ENCODE results near the gene ZC3H18. TPM values are rescaled to one million over a fixed set of nuclear protein-coding genes. Genes with fewer than 3 reads are reported as not detected.

ZC3H18 gene
- total RNA-seq, 4 donors from 2014 or later, result 15.7 to 20.8 (median 20.3) TPM

GRCh38 chr16:88533381-88533917 is 36.8 kb upstream of the ZC3H18 start:
- Histone ChIP-seq H3K4me1 (peaks cover 25% of the 10 kb centered on the region), H3K4me3 (peak overlapping the region; percentile 78), H3K9me3 (no peaks in the 10 kb centered on the region), H3K27ac (no peak overlapping the region), H3K36me3 (no peaks in the 10 kb centered on the region), H3K27me3 (peaks cover 11% of the 10 kb centered on the region)
- no CpG with 5 or more reads among the region's 79 CpGs for WGBS
- no peak for DNase-seq (ENCODE audit: low spot score in 2 of 2)
- TF ChIP-seq EP300 (IDR thresholded peaks at IDR 0.05) (no peak), POLR2A (IDR thresholded peaks at IDR 0.05) (no peak), POLR2AphosphoS5 (IDR thresholded peaks at IDR 0.05) (no peak)
- TF ChIP-seq, protein P1, sequence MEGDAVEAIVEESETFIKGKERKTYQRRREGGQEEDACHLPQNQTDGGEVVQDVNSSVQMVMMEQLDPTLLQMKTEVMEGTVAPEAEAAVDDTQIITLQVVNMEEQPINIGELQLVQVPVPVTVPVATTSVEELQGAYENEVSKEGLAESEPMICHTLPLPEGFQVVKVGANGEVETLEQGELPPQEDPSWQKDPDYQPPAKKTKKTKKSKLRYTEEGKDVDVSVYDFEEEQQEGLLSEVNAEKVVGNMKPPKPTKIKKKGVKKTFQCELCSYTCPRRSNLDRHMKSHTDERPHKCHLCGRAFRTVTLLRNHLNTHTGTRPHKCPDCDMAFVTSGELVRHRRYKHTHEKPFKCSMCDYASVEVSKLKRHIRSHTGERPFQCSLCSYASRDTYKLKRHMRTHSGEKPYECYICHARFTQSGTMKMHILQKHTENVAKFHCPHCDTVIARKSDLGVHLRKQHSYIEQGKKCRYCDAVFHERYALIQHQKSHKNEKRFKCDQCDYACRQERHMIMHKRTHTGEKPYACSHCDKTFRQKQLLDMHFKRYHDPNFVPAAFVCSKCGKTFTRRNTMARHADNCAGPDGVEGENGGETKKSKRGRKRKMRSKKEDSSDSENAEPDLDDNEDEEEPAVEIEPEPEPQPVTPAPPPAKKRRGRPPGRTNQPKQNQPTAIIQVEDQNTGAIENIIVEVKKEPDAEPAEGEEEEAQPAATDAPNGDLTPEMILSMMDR (IDR thresholded peaks at IDR 0.05), result no peak

DNA sequence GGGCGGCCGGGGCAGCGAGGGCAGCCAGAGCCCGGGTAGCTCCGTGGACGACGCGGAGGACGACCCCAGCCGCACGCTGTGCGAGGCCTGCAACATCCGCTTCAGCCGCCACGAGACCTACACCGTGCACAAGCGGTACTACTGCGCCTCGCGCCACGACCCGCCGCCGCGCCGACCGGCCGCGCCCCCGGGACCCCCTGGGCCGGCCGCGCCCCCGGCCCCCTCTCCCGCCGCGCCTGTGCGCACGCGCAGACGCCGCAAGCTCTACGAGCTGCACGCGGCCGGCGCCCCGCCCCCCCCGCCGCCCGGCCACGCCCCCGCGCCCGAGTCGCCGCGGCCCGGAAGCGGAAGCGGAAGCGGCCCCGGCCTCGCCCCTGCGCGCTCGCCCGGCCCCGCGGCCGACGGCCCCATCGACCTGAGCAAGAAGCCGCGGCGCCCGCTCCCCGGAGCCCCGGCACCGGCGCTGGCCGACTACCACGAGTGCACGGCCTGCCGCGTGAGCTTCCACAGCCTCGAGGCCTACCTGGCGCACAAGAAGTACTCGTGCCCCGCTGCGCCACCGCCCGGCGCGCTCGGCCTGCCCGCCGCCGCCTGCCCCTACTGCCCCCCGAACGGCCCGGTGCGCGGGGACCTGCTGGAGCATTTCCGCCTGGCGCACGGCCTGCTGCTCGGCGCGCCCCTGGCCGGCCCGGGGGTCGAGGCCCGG is 36.1 kb upstream of the ZC3H18 start:
- Histone ChIP-seq H3K27me3 (peaks cover 18% of the 10 kb centered on the region), H3K27ac (peak overlapping the region; percentile 81), H3K4me1 (peaks cover 25% of the 10 kb centered on the region), H3K4me3 (peak overlapping the region; percentile 78), H3K36me3 (no peaks in the 10 kb centered on the region), H3K9me3 (no peaks in the 10 kb centered on the region)
- peak in 1 of 2 donors; percentile 47 for TF ChIP-seq POLR2A (IDR thresholded peaks at IDR 0.05)
- TF ChIP-seq, protein P1 (IDR thresholded peaks at IDR 0.05), result no peak
- DNase-seq (ENCODE audit: low spot score in 2 of 2), result no peak
- WGBS, result no CpG with 5 or more reads among the region's 114 CpGs

DNA sequence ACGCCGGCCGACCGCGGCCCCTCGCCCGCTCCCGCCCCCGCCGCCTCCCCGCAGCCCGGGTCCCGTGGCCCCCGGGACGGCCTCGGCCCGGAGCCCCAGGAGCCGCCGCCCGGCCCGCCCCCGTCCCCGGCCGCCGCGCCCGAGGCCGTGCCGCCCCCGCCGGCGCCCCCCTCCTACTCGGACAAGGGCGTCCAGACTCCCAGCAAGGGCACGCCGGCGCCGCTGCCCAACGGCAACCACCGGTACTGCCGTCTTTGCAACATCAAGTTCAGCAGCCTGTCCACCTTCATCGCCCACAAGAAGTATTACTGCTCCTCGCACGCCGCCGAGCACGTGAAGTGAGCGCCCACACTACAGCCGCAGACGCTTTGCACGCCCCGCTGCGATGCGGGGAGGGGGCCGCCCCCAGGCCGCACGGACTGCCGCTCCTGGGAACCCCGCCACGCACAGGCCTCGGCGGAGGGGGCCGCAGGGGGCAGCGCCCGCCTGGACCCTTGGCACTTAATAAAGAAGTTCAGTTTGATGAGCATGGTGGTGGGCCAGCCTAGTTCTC is 35.5 kb upstream of the ZC3H18 start:
- no peak for DNase-seq (ENCODE audit: low spot score in 2 of 2)
- Histone ChIP-seq H3K4me1 (peaks cover 25% of the 10 kb centered on the region), H3K27ac (peak overlapping the region; percentile 81), H3K27me3 (peaks cover 24% of the 10 kb centered on the region), H3K4me3 (peak overlapping the region; percentile 78), H3K9me3 (no peaks in the 10 kb centered on the region), H3K36me3 (no peaks in the 10 kb centered on the region)
- 17% methylated on average over 6 of the region's 65 CpGs for WGBS
- TF ChIP-seq EP300 (IDR thresholded peaks at IDR 0.05) (no peak), POLR2AphosphoS5 (IDR thresholded peaks at IDR 0.05) (no peak), POLR2A (IDR thresholded peaks at IDR 0.05) (no peak)
- TF ChIP-seq, protein P1 (IDR thresholded peaks at IDR 0.05), result peak in 1 of 2 donors; percentile 6

GRCh38 chr16:88535191-88535856 is 34.9 kb upstream of the ZC3H18 start:
- Histone ChIP-seq H3K4me1 (peaks cover 25% of the 10 kb centered on the region), H3K36me3 (no peaks in the 10 kb centered on the region), H3K27me3 (peaks cover 30% of the 10 kb centered on the region), H3K27ac (no peak overlapping the region), H3K9me3 (no peaks in the 10 kb centered on the region), H3K4me3 (peak overlapping the region; percentile 78)
- no peak for TF ChIP-seq EP300 (IDR thresholded peaks at IDR 0.05)
- no peak for TF ChIP-seq POLR2A (IDR thresholded peaks at IDR 0.05)
- TF ChIP-seq, protein P1 (IDR thresholded peaks at IDR 0.05), result no peak
- no peak for TF ChIP-seq POLR2AphosphoS5 (IDR thresholded peaks at IDR 0.05)
- no peak for DNase-seq (ENCODE audit: low spot score in 2 of 2)
- 82% methylated on average over 7 of the region's 22 CpGs for WGBS

- Histone ChIP-seq H3K9me3 (no peaks in the 10 kb centered on the region), H3K36me3 (no peaks in the 10 kb centered on the region), H3K27ac (no peak overlapping the region), H3K4me3 (no peak overlapping the region), H3K4me1 (peaks cover 25% of the 10 kb centered on the region), H3K27me3 (peaks cover 35% of the 10 kb centered on the region)
- 91% methylated on average over 9 of the region's 9 CpGs for WGBS
- no peak for DNase-seq (ENCODE audit: low spot score in 2 of 2)
- TF ChIP-seq POLR2AphosphoS5 (IDR thresholded peaks at IDR 0.05) (no peak), EP300 (IDR thresholded peaks at IDR 0.05) (no peak), POLR2A (IDR thresholded peaks at IDR 0.05) (no peak)
These were observed 34.4 kb upstream of the ZC3H18 start for GRCh38 chr16:88535857-88536222.
